ENCODE results near the gene BICDL1.

BICDL1 gene

DNA sequence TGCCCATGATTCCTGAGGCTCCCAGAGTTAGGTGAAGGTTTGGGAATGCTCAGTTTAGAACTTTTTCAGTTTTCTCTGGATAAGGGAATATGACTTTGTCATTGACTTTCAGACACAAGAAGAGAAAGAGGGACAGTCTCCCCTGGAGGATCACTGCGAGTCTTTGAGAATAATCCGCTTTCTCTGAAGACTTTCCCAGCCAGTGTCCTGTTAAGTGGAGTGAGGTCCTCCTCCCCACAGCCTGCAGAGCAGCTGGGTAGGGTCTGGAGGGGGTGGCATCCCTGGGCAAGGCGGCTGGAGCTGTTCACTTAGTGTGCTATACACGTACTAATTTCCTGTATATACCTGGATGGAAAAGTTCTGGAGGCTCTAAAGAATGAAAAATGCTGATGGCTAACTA lies 136.0 kb downstream of the BICDL1 start:
- DNase-seq (ENCODE audit: low read depth in 1 of 2, low spot score in 1 of 2): no peak

DNA sequence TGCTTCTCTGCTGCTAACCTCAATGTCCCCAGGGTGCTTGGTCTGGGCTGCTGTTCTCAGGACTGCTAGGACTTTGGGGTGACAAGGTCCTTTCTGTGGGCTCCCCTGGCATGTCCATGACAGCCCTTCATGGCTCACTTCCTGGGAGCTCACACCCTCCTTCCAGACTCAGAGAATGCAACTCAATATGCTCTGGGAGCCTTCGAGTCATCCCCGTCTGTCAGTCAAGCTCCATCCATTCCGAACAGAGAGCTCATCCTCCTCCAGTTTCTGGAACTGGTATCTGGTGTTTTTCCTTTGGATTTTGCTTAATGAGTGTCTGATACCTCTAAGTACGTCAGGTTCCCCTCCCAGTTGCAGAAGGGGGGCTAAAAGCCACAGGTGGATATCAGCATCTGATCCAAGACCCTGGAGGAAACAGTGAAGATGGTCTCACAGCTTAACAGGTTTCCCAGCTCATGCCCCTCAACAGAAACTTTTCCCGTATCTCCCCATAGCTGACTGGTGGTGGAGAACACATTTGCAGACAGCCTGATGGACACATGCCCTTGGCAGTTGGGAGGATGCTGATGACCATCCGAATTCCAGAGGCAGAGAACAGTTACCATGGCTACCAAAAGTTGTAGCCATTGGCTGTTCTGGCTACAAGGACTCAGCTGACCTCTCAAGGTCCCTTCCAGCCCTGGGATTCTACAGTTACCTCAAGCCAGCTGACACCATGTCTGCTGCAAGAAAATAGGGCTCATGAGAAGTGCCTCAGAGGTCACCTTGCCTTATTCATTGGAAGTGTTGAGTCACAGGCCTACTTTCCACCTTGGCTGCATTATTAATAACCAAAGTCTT lies 137.0 kb downstream of the BICDL1 start:
- DNase-seq (ENCODE audit: low read depth in 1 of 2, low spot score in 1 of 2): no peak

DNA sequence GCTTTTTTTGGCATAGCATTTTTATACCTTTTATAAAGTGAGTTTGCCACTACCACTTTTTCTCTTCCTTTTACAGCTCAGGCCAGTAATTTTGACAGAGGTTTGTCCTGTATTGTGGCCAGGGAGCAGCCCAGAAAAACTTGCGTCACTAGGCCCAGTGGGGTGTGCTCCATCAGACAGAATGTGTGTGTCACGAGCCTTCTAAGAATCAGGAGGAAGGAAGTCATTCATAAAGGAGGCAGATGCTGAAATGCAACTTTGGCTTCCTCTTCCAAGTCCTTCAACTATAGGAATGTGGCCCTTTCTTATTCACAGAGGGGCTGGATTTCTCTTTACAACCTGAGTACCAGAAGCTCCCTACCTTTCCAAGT lies 137.6 kb downstream of the BICDL1 start:
- DNase-seq (ENCODE audit: low read depth in 1 of 2, low spot score in 1 of 2): no peak

DNA sequence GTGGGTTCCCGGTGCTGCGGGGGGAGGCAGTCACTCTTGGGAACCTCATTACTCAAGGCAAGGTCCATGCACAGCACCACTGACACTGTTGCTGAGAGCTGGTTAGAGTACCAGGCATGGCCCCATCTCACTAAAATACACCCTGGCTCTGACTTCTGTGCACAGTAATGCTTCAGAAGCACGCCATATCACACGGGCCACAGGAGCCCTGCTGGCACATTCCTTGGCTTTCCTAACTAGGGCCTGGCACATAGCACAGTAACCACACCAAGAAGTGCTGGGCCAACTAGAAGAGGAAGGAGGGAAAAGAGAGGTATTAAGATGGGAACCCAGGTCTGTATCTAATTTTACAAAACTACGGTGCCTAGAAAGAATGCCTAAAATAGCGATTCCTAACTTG lies 141.0 kb downstream of the BICDL1 start:
- DNase-seq (ENCODE audit: low read depth in 1 of 2, low spot score in 1 of 2): no peak

DNA sequence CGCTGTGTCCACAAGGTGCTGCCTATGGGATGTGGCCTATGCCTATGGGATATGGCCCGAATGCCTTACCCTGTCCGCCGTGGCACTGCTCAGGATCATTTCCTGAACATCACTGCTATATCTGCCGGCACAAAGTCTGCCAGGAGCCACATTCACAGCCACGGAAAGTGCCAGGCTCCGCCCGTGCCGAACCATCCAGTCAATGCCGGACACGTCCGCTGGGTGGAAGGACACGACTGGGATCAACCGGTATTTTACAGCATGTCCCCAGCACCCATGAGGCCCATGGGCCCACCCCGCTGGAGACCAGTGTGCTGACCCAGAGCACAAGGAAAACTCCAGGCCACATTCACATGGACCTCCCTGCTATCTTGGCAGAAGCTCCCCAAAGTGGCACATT lies 142.1 kb downstream of the BICDL1 start:
- no peak for DNase-seq (ENCODE audit: low read depth in 1 of 2, low spot score in 1 of 2)

DNA sequence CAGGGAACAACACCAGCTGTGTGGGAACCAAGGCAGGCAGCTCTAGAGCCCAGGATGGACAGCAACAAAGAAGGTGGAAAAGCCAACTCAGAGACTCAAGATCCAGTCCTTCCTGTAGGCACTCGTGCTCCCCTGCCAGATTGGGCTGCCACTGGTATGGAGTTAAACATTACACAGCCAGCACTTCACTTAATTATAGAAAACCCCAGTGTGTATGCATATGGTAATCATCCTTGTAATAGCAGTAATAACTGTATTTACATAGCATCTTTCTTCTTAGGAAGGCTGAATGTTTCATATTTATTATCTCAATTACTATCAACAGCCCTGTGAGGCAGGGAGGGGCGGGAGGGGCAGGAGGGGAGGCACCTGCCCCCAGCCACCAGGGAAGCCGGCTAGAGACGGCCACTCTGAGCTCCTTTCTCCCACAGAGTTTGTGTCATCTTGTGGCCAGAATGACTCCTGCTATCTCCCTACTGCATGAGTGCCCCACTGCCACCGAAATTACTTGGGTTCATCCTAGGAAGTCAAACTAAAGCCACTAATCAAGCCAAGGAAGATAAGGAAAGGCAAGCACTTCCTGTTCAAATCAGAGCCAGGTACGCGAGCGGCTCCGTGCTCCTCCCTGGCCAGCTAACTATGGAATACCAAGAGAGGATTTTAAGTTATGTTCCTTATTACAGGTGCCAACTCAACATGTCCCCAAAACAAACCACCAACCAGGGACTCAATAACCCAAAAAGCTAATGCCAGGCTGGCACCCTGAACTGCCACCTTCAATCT lies 143.2 kb downstream of the BICDL1 start:
- no peak for DNase-seq (ENCODE audit: low read depth in 1 of 2, low spot score in 1 of 2)

DNA sequence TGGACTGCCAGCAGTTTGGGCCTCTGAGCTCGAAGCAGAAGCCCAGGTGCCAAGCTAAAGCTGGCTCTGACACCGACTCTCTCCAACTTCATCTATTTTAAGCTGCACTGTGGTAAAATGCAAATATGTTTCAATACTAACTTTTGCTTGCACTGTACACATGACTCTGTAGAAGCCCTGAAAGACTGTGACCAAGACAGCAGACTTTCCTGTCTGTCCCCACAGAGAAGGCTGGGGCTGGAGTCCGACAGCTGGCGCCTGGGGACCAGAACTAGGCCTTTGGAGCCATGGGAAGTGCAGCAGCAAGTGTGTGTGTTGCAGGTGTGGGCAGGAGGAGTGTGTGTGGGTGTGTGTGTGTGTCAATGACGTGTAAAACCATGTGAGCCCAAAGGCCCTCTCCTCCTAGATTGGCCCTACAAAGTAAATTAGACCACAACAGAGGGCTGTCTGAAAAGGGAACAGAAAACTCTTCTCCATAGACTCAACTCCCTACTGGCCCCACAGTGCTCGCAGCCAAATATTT lies 143.9 kb downstream of the BICDL1 start:
- DNase-seq (ENCODE audit: low read depth in 1 of 2, low spot score in 1 of 2): no peak

DNA sequence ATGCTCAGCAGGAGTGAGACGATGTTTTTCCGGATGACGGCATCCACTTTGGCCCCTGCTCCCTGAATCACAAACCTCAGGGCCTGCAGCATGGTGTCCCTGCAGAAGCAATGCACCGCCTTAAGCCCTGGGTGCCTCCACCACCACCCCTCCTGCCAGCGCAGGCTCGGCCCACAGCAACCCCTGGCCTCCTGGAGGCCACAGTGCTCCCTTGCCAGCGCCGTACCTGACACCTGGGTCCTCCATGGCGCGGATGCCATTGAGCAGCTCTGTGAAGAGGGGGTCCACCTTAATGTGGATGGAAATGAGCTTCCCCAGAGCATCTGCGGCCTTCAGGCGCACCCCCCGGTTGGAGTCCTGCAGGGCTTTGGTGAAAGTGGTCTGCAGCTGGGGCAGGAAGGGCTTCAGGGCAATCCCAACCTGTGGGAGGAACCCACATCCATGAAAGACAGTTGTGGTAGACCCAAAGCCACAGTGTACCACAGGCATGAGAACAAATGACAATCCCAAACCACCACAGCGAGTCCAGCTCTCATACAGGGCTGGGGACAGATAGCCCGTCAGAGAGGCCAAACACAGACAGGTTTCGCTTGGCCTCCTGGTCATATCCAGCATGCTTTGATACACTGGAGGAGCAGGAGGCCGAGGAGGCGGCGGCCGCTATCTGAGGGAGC lies 145.4 kb downstream of the BICDL1 start:
- no peak for DNase-seq (ENCODE audit: low read depth in 1 of 2, low spot score in 1 of 2)

DNA sequence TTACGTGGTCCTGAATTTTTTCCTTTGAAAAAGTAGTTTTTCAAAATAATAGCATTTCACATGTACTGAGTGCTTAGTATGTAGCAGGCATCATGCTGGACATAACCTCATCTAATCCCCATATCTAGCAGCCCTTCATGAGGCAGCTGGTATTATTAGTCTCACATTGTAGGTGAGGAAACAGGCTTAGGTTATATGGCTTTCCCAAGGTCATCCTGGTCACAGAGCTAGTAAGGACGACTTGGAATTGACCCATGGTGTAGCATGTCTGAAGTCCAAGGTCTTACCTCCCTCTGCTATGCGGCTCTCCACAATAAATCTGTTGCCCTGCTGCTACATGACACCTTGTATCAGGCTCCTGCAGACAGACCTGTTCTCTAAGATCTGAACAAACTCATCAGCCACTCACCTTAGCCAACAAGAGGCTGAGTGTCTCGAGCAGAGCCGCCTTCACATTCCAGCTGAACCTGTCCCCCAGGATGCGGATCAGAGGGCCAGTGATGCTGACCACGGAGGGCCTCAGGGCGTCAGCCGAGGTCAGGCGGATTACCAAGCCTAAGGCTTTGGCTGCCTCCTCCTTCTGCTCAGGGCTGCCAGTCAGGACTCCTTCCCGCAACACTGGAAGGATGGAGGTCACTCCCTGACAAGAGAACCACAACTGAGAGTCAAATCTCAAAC lies 147.2 kb downstream of the BICDL1 start:
- no peak for DNase-seq (ENCODE audit: low read depth in 1 of 2, low spot score in 1 of 2)

DNA sequence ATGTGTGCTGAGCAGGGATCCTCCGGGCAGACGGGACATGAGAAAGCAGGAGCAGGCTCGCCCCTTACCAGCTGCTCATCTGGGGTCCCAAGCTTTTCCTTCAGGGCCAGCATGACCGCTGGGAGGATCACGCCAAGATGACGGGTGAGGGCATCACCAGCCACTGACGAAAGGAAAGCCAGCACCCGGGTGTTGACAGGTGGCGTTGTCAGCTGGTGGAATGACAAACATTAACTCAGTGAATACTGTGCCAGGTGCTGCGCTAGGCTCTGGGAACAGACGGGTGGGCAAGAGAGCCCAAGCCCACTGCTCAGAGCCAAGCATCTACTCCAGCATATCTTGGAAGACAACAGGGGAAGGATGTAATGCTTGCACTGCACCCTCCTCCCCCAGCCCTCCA lies 148.8 kb downstream of the BICDL1 start:
- no peak for DNase-seq (ENCODE audit: low read depth in 1 of 2, low spot score in 1 of 2)

DNA sequence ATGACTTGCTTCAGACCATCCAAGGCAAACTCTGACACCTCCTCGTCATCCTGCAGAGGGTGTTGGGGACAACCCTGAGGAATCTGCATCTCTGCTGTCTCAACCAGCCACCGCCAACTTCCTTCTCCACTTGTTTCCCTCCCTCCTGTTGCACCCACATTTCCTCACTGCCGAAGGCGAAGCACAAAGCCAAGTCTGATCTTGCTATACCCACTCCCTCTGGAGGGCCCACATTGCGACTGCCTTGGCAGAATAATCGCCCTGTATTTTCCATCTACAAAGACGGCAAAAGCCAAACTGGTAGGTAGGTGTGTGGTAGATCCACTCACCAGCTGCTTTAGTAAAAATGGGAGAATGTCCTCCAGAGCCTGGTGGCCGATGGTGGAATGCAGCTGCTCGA lies 149.3 kb downstream of the BICDL1 start:
- no peak for DNase-seq (ENCODE audit: low read depth in 1 of 2, low spot score in 1 of 2)

DNA sequence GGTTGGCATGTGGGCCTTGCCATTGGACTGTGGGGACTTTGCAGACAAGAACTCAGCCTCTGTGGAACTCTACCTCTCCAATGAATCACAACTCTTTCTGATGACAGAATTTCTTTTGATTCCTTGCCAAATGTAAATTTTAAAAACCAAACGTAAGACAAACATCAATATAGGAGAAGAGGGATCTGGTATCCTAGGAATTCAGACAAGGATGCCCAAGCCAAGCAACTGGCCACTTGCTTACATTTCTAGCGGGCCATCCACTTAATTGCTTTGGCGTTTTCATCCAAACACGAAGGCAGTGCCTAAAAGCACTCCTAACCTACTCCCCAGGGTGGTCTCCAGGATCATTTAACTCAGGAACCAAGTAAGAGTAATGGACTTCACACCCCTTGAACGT lies 150.9 kb downstream of the BICDL1 start:
- no peak for DNase-seq (ENCODE audit: low read depth in 1 of 2, low spot score in 1 of 2)

DNA sequence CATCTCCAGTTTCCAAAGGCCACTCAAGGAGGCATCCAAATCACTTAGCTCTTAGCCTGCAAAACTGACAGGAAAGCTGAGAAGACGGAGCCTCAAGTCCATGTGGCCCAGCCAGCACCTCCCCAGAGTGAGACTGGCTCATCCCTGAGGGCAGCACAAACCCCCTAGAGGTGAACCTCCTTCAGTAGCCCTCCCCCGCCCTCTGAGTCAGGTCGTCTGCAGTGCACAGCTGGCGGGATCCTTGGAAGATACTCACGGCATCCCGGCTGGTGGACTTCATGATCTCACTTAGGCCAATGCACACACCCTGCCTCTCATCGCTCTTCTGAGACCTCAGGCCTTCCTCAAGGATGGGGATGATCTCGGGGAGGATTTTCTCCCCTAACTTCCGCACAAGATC lies 151.6 kb downstream of the BICDL1 start:
- DNase-seq (ENCODE audit: low read depth in 1 of 2, low spot score in 1 of 2): no peak

DNA sequence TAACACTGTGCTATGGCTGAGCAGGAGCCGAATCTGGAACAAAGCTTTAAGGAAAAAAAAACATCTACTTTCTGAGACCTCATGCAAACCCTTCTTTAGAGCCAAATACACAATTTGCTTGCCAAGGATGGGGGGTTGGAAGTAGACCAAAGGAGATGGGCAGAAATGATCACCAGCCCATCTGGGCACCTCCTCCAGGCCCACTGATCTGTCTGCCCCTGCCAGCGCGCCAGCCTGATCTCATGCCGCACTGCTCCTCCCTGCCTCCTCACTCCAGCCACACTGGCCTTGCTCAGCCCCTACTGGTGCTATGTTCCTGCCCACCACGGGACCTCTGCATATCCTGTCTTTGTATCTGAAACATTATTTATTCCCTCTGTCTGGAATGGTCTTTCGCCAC lies 152.3 kb downstream of the BICDL1 start:
- DNase-seq (ENCODE audit: low read depth in 1 of 2, low spot score in 1 of 2): no peak

DNA sequence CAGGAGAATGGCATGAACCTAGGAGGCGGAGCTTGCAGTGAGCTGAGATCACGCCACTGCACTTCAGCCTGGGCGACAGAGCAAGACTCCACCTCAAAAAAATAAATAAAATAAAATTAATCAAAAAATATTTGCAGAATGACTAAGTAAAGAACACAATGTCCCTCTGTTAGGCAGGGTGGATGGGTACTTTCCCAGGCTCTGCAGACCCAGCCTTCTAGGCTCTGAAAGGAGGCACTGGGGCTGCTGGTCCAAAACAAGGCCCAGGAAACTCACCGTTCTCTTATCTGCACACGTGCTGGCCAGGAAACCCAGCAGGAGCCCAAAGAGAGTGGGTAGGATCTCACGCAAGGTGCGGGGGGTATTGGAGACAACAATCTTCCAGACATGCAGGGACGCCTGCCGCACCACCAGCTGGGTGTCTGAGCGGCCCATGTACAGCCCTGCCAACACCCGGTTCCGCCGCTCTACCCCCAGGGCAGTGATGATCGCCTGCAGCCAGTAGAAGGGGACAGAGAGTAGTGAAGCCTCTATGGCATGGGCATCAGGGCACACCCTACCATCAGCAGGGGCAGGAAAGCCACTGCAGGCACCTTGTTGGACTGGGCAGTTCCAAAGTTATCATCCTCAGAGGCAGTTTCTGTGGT lies 153.3 kb downstream of the BICDL1 start:
- no peak for DNase-seq (ENCODE audit: low read depth in 1 of 2, low spot score in 1 of 2)
